NCI-H1436 treated with DMSO at 0.1 percent for 48 hours (cell line): ENCODE results near the gene TNP2.

ENCODE experiments used
- DNase-seq: peaks from one replicate; lab custom pipeline; 2025; lab: John Stamatoyannopoulos, UW

Gene TNP2

DNA sequence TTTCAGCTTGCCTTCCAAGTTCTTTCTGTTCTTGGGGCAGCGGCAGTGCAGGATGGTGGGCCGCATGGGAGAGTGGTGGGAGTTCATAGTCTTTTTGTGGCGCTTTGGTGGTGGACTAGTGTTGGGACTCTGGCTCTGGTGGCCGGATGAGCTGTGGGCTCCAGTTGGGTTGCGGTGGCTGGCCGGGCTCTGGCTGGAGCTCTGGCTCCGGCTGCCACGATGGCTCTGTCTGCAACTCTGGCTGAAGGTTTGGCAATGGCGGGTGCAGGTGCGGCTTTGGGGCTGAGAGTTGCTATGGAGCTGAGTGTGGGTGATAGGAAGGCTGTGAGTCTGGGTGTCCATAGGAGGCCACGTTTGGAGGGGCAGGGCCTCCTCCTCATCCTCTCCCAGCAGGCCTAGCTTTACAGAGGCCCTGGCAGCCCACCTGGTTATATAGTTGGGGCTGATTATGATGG, at the start of gene TNP2:
Gene TNP2, minus strand, starts transcription at position 405 of the 455 bp plus-strand sequence. Its CDS starts 63 bp downstream, at position 342.
- DNase-seq = no peak

DNA sequence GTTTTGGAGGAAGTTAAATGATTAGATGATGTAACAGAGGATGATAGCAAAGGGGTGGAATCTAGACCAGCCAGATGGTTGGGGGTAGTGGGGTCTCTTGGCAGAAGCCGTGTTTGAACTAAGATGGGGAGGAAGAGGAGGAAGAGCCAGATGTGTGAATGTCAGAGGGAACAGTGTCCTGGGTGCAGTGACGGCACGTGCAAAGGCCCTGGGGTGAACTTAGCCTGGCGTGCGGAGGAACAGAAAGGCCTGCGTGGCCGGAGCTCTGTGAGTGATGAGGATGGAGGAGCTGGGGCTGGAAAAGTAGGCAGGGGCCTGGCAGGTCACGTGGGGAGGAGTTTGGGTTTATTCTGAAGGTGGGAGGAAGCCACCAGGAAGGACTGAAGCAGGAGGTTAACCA, 49.7 kb upstream of the TNP2 start:
- no peak for DNase-seq

DNA sequence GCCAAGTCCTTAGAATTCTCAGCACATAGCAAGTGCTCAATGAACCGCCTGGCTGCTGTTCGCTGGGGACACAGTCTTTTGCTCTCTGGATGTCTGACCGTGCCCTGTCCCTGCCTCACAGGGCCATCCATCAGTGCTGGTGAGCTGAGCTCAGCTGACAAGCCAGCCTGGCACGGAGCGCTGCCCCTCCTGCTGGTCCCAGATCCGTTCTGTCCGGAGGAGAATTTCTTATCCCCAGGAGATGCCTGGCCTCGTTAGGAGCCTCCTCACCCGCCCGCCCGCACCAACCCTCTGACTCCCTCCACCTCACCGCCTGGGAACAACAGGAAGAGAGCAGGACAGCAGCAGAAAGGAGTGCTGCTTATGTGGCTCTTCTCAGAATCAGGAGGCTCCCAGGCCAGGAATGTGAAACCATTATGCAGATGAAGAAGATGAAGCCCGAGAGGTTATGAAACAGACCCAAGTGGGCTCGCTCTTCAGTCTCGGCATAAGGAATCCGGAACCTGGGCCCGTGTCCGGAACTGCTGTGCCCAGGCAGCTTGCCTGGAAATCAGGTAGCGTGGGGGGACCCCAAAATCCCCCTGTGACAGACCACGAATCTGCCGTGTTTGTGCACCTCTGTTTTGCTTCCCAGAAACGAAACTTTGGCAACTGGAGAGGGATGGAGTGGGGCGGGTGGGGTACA, 47.3 kb upstream of the TNP2 start:
- no peak for DNase-seq

DNA sequence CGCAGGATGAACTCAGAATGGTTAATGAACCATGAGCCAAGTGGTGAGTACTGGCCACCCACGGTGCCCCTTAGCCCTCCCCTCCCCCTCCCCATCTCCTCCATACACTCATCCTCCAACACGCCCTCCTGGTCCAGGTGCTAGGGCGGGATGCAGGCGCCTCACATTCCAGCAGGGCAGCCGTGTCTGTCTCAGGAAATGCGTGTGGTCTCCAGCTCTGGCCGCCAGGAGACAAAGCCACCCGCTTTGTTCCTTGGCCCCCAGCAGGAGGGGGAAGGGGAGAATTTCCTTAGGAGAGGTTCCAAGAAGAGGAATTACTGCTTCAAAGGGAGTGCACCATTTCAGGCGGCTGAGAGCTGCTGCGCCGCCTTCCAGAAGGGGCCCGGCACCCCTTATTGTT, 46.4 kb upstream of the TNP2 start:
- DNase-seq = no peak

DNA sequence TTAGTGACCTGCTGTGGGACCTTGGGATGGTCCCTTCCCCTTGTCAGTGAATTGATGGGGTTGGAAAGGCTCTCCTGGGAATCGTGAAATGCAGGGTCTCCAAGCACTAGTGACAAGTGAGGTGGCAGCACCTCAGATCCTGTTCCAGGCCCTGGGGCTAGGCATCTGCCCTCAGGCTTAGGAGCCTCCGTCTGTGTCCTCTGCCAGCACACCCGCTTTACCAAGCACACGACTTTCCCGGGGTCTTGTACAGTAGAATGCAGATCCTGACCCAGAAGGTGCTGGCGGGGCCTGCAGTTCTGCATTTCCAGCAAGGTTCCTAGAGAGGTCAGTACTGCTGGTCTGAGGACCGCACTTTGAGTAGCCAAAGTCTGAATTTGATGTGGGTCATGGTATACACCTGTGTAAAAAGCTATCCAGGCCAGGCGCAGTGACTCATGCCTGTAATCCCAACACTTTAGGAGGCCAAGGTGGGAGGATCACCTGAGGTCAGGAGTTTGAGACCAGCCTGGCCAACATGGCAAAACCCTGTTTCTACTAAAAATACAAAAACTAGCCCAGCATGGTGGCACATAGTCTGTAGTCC, 45.3 kb upstream of the TNP2 start:
- DNase-seq = no peak

DNA sequence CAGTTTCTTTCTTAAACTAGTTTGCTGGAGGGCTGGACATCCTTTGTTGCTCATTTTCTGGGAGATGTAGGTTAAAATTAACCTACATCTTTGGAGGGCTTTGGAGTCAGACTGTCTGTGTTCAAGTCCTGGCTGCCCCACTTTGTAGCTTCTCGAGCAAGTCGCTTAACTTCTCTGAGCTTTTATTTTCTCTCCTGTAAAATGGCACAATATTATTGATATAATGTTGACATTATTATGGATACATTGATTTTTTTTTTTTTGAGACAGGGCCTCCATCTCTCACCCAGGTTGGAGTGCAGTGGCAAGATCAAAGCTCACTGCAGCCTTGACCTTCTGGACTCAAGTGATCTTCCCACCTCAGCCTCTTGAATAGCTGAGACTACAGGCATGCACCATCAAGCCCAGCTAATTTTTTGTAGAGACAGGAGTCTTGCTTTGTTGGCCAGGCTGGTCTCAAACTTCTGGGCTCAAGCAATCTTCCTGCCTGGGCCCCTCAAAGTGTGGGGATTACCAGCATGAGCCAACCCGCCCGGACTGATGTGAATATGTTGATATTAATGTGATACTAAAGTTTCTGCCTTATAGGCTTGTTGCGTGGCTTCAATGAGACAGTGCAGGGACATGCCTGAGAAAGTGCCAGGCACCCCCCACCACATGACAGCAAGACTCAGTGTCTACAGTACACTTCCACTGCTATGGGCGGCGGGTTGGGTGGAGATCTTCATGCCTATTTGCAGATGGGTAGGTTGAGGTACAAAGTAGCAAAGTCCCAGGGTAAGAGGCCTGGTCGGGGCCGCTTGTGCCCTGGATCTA, 44.6 kb upstream of the TNP2 start:
- no peak for DNase-seq

DNA sequence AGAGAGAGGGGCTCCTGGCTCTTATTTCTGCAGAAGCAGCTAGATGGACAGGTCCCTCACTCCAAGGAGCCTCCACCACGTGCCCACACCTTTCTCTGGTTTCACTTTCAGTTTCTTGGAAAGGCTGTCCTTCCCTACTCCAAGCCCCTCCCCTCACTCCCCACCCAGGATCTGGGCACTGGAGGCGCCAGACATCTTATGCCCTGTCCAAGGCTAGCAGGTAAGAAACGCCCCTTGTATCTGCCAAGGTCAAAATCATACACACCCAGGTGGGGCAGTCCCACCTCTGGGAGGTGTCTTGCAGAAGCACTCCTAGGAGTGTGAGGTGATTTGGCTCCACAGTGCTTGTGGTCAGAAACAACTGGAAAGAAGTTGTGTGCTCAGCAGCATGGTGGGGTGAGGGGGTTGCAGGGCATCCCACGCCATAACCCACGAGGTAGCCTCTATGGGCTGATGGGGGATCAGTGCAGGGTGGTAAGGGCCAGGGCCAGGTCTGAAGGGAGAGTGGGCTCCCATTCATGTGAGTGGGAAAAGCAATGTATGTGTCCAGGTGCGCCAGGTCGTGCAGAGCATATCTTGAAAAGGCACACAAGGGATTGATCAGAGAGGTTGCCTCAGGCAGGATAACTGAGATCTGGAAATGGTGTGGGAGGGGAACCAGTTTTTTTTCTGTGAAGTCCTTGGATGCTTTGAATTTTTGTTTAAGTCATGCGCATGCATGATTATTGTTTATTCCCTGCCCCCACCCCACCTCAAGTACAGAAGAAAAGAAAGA, 43.8 kb upstream of the TNP2 start:
- no peak for DNase-seq

DNA sequence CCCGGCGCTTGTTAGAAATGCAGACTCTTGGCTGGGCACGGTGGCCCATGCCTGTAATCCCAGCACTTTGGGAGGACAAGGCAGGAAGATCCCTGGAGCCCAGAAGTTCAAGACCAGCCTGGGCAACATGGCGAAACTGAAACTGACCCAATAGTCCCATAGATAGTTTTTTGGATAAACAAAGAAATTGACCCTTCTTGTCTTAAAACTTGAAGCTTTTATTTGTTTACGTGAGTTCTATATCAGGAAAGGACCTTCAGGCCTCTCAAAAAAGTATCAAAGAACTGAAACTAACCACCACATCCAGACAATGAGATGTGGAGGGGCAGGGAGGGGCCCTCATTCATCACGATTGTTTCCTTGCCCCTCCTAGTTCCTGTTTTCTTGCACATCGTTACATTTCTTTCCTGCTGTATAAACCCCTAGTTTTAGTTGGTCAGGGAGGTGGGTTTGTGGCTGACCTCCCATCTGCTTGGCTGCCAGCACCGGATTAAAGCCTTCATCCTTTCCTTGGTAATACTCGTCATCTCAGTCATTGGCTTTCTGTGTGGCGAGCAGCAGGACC, 42.0 kb upstream of the TNP2 start:
- no peak for DNase-seq

DNA sequence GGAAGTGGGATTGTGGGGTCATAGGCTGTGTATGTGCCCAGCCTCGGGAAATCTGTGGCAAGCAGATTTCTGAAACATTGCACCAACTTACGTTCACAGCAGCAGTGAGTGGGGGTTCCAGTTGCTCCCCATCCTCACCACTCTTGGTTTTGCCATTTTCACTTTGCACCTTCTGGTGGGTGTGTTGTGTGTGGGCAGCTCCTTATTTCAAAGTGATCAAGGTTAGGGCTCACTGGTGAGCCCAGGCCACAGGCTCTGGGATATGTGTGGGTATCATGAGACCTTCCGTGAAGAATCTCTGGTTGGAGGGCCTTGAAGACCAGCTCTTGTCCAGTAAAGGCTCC, 41.5 kb upstream of the TNP2 start:
- DNase-seq = no peak

DNA sequence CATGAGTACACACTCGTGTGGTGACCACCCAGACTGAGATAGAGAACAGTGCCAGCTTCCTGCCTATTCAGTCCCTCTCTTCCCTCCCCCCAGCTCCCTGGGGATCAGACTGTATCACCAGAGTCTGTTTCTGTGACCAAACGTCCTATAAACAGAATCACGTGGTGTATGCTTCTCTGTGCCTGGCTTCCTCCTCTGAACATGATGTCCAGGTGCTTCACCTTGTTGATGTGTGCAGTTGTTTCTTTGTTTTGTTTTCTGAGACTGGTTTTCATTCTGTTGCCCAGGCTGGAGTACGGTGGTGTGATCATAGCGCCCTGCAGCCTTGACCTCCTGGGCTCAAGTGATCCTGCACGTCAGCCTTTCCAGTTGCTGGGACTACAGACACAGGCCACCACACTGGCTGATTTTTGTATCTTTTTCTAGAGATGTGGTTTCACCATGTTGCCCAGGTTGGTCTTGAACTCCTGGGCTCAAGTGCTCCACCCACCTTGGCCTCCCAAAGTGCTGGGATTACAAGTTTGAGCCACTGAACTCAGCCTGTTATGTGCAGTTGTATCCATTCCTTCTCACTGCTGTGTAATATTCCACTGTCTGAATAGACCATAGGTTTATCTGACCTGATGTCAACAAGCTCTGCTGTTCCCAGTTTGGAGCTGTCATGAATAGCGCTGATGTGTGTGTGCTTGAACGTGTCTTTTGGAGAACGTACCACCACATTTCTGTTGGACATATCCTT, 40.9 kb upstream of the TNP2 start:
- no peak for DNase-seq

DNA sequence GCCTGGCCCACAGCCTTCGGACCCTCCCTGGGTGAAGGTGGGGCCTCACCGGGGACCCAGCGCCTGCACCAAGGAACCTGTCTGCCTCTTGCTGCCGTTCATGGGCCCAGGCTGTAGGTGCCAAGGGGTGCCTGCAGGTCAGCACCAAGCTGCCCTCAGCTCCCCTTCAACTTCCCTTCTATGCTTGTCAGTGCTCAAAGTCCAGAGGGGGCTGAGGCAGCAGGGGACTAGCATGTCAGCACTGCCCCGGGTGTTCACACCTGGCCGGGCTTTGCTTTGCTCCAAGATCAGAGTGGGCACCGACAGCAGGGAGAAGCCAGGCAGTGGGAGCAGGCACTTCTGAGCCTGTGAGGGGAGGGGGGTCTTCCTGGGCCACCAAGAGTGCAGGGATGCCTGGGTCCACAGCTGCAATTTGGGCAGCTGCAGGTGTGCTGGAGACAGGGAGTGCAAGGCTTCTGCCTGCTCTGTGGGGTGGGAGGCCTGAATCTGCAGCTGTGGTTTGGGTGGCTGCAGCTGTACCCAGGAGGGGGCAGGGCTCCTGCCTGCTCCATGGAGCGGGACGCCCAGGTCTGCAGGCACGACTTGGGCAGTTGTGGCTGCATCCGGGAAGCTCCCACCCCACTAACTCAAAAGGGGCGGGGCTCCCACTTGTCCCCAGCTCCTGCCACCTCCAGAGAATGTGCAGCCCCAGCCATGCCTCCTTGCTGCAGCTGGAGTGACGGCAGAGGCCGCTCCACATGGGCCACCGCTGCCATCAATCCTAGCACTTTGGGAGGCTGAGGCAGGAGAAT, 39.6 kb upstream of the TNP2 start:
- no peak for DNase-seq

DNA sequence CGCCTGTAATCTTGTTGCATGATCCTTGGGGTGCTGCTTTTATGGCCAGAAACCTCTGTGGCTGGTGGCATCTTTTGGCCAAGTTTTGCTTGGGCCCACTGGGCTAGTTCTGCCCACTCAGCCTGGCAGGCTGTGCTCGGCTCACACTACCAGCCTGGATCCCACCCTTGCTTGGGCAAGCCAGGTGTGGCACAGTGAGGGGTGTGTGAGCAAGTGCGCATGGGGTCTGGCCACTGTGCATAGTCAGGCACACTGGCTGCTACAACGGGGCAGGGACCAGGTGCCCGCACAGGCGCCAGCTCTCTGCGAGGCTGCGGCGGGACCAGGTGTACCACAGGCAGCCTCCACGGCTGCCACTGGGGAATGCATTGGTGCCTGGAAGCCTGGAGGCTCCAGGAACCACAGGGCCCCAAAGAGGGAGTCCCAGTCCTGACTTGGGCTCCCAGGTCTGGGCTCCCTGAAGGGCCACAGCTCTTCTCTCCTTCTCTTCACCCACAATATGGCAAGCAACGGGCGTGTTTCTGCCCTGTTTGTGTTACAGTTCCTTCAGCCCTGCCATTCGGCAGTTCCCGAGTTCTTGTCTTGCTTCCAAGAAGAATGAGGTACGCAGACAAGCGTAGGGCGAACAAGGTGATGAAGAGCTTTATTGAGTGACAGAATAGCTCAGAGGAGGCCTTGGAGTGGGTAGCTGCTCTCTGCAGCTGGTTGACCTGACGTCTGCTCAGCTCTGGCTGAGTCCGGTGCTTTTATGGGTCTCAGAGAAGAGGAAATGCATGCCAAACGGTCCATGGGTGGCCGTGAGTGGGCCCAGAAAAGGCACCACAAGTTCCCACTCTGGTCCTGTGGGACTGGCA, 38.7 kb upstream of the TNP2 start:
- no peak for DNase-seq

DNA sequence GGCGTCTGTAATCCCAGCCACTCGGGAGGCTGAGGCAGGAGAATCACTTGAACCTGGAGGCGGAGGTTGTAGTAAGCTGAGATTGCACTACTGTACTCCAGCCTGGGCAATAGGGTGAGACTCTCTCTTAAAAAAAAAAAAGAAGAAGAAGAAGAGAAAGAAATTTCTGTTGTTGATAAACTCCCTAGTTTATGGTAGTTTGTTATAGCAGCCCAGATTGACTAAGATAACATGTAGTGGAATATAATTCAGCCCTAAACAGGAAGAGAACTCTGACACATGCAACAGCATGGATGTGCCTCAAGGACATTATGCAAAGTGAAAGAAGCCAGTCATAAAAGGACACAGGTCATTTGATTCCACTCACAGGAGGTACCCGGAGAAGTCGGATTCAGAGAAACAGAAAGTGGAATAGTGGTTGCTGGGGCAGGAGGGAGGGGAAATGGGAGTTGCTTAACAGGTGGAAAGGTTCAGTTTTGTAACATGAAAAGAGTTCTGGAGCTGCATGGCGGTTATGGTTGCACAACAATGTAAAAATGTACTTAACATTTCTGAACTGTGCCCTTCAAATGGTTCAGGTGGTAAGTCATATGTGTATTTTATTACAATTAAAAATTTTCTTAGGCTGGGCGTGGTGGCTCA, 38.0 kb upstream of the TNP2 start:
- no peak for DNase-seq

DNA sequence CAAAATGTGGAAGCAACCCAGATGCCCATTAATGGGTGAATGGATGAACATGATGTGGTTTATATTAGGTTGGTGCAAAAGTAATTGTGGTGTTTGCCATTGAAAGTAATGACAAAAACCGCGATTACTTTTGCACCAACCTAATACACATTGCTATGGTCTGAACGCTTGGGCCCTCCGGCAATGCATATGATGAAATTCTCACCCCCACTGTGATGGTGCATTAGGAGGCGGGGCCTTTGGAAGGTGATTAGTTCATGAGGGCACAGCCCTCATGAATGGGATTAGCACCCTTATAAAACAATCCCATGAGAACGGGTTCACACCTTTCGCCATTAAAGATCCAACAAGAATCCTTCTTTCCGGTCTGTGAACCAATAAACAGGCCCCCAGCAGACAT, 37.3 kb upstream of the TNP2 start:
- DNase-seq = no peak

DNA sequence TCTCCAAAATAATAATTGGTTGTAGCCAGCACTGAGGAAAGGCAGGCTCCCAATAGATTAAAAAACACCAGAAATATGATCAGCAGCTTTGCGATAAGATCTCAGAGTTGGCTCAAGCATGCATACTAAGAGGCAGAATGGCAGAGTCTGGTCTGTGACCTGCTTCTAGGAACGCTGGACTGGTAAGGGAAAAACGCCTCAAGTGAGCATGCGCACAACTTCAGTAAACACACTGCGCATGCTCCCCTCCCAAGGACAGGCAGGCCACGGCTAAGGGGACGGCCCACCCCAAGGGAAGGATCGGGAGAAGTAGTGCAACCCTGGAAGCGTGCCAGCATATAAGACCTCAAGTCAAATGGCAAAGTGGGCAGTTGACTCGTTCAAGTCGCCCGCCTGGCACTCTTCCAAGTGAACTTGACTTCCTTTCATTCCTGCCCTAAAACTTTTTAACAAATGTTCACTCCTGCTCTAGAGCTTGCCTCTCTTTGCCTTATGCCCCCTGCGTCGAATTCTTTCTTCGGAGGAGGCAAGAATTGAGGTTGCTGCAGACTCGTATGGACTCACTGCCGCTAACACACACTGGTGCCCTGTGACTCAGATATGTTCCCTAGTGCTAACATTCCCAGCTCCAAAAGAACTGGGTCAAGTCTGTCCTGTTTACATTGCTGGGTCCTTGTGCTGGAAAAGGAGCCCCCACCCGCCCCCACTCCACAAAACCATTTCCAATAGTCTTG, 34.4 kb upstream of the TNP2 start:
- DNase-seq = no peak

DNA sequence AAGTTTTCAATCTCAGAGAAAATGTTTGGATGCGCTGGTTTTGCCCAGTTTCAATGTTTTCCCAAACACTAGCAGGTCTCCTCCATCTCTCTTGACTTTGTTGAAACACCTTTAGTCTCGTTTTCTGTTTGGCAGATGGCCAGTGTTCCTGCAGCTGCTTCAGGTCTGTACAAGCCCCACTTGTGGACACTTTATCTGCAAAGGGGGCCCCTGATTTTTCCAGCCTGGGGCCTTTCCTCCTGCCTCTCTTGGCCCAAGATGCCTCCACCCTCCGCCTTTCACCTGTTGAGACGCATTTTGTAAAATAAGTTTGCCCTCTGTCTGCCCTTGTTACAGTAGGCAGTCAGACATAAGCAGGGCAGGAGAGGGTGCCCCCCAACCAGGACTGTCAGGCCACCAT, 33.9 kb upstream of the TNP2 start:
- no peak for DNase-seq

DNA sequence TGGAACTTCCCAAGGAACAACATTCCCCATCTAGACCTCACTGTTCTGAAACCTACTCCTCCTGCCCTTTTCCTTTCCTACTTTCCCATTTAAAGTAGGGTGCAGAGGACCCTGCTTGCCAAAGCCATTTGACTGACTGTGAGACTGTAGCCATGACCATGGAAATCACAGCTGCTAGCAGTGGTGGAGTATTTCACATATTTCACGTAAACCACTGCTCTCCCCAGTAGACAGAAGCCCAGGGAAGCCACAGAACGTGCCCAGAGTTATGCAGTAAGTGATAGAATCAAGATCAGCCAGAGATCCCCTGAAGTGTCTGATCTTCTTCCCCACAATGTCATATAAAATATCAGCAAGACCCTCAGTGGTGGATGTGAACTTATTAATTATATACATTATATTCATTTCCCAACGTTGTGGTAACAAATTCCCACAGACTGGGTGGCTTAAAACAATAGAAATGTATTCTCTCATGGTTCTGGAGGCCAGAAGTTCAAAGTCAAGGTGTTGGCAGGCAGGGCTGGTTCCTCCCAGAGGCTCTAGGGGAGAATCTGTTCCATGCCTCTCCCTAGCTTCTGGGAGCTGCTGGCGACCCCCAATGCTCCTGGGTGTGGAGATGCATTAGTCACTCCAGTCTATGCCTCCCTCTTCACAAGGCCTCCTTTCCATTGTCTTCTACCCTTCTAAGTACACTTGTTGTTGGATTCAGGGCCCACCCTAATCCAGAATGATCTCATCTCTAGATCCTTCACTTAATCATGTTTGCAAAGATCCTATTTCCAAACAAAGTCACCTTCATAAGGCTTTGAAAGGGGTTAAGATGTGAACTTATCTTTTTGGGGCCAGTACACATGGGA, 32.7 kb upstream of the TNP2 start:
- DNase-seq = no peak

DNA sequence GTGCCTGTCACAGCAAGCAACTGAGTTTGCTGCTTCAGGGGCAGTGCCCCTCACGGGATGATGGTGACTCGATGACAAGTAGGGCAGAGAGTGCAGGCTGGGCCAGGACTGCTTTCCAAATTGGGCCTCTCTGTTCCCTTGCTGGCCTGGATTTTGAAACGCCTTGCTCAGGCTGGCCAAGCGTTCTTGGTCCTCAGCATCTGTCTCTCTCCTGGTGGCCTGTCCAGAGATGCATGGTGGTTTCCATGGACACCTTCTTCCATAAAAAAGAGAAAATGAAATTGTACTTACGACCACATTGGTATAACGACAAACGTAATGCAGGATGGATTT, 31.4 kb upstream of the TNP2 start:
- no peak for DNase-seq
